Urinary bladder (tissue), 4 donors: Measurements from ENCODE around the gene IFITM10. TPM values are rescaled to one million over a fixed set of nuclear protein-coding genes. Genes with fewer than 3 reads are reported as not detected.

Experiments
- DNase-seq: peaks from one replicate; pipeline ENCODE4 v3.0.0-alpha.2; 2015; ENCODE audit errors: extremely low spot score
- H3K27ac ChIP-seq: one replicate; pipeline ENCODE4 v1.5.1; 2013; ENCODE audit warnings: low read depth, mild to moderate bottlenecking, moderate library complexity
- H3K36me3 ChIP-seq: one replicate; pipeline ENCODE4 v1.6.1; 2013; ENCODE audit warnings: mild to moderate bottlenecking, moderate library complexity; ENCODE audit not compliant: insufficient read depth
- H3K4me1 ChIP-seq: one replicate; pipeline ENCODE4 v1.6.1; 2013; ENCODE audit warnings: mild to moderate bottlenecking, moderate library complexity; ENCODE audit not compliant: insufficient read depth
- H3K4me3 ChIP-seq: one replicate; pipeline ENCODE4 v1.5.1; 2013; ENCODE audit warnings: low read depth, low read length
- WGBS: extraction: QIAGEN DNeasy Blood & Tissue Kit; methylation state at CpG from one replicate; pipeline ENCODE4 v1.1.7; 2013; 5-methylcytosine and 5-hydroxymethylcytosine counted together
- polyA plus RNA-seq: library from polyadenylated mRNA; stranded (reverse); fragments of 200-250 nt; gene quantifications from one replicate; pipeline ENCODE4 v1.2.3, GENCODE V29; 2013
- total RNA-seq: library from RNA; depleted of rRNA; stranded (reverse); fragments of >200 nt; gene quantifications from one replicate; pipeline ENCODE4 v1.2.3, GENCODE V29; 2014
- donor health status: healthy with polysubstance abuse.
- donor health status: healthy.

Gene IFITM10
- total and polyA plus RNA-seq, 2 donors, result 1.0 to 1.9 TPM

GRCh38 chr11:1746956-1747752 is 3.2 kb downstream of the IFITM10 start:
- H3K4me3 ChIP-seq, result no peak overlapping the region
- 88% methylated on average over 21 of the region's 21 CpGs for WGBS
- no peak for DNase-seq
- H3K4me1 ChIP-seq, result no peaks in the 10 kb centered on the region
- H3K27ac ChIP-seq, result no peak overlapping the region
- H3K36me3 ChIP-seq, result no peaks in the 10 kb centered on the region

DNA sequence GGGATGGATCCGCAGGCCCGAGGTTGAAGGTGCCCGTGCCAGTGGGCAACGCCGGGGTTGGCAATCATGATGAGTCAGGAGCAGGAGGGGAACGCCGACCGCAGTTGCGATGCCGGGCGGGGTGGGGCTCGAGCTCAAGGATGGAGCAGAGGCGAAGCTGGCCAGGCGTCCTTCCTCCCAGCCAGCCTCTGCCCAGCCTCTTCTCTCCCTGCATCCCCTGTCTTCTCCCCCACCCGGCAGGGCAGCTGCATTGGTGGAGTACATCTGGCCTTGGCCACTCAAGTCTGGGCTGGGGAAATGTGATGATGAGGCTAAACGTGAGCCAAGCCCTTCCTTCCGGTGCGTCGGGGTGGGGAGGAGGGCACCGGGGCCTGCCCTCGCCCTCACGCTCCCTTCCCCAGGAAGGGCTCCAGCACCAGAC is 3.9 kb downstream of the IFITM10 start:
- no peak for DNase-seq

DNA sequence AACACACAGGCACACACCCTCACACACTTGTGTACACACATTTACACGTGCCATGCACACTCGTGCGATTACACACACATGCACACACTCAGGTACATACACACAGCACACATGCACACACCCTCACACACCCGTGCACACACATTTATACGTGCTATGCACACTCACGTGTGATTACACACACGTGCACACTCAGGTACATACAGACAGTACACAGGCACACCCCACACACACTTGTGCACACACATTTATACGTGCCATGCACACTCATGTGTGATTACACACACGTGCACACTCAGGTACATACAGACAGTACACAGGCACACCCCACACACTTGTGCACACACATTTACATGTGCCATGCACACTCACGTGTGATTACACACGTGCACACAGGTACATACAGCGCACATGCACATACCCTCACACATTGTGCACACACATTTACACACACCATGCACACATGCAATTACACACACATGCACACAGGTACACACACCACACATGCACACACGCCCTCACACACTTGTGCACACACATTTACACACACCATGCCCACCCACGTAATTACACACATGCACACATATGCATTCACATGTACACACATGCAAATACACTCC is 4.6 kb downstream of the IFITM10 start:
- WGBS, result 94% methylated on average over 14 of the region's 14 CpGs
- Histone ChIP-seq H3K36me3 (no peaks in the 10 kb centered on the region), H3K27ac (no peak overlapping the region), H3K4me3 (no peak overlapping the region), H3K4me1 (no peaks in the 10 kb centered on the region)
- DNase-seq, result no peak

More for the DNA sequence above, 3.9 kb downstream of the IFITM10 start:
- WGBS, result 90% methylated on average over 22 of the region's 22 CpGs
- no peak overlapping the region for H3K4me3 ChIP-seq
- no peak overlapping the region for H3K27ac ChIP-seq
- H3K4me1 ChIP-seq, result no peaks in the 10 kb centered on the region
- H3K36me3 ChIP-seq, result no peaks in the 10 kb centered on the region

DNA sequence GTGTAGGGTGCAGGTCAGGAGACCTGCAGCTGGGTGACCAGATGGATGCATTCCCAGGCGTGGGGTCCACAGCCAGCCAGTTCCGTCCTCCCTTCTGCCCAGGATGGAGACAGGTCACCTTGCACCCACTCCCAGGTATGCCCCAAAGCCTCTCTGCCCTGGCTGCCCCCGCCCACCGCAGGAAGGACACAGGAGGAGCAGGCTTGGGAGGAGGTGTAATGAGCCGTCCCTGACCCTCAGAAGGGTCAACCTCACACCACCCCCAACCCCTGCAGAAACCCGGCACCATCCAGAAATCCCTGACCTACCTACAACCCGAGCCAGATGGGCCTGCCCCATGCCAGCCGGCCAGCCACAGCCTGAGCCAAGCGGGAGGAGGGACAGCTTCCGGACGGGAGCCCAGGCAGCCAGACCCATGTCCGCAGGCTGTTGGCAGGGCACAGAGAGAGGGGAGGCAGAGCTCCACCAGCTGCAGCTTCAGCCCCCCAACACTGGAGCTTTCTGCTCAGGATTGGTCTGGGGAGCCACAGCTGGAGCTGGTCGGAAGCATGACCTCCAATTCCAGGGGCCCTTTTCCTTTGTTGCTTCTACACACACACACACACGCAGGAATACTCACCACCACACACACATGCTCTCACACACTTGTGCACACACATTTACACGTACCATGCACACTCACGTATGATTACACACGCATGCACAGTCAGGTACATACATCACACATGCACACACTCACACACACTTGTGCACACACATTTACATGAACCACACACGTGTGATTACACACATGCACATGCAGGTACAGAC is 5.3 kb downstream of the IFITM10 start:
- no peak for DNase-seq
- H3K4me3 ChIP-seq, result no peak overlapping the region
- no peaks in the 10 kb centered on the region for H3K4me1 ChIP-seq
- H3K36me3 ChIP-seq, result no peaks in the 10 kb centered on the region
- no peak overlapping the region for H3K27ac ChIP-seq
- WGBS, result 69% methylated on average over 18 of the region's 18 CpGs

DNA sequence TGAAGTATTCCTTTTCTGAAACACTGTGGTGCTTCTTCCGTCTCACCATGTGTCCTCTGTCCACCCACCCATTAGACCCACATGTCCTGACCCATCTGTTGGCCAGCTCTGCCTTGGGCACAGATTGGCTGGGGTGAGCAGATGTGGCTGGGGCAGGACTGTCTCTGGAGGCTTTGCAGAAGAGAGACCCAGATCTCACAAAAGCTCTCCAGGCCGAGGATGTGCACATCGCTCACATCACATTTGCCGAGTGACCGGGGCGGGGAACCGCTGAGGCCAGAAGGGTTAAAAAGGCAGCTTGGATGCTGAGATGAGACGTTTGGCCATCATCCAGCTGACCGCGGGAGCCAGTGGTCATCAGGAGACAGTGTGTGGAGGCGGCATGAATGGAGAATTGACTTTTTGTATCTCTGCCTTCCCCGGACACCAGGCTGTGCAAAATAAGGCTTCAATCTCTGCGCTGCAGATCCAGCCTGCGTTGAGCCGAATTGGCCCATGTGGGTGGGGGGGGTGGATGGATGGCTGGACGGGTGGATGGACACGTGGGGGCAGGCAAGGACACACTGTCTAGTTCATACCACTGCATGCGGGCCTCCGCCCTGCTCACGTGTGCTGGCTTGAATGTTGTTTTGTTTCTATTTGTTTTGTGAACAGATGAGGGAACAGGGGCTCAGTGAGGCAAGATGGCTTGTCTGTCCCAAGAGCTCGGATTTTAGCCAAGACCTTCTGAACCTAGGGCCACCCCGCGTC is 6.1 kb downstream of the IFITM10 start:
- Histone ChIP-seq H3K4me1 (no peaks in the 10 kb centered on the region), H3K36me3 (no peaks in the 10 kb centered on the region), H3K4me3 (no peak overlapping the region), H3K27ac (no peak overlapping the region)
- 59% methylated on average over 23 of the region's 23 CpGs for WGBS
- DNase-seq, result no peak

DNA sequence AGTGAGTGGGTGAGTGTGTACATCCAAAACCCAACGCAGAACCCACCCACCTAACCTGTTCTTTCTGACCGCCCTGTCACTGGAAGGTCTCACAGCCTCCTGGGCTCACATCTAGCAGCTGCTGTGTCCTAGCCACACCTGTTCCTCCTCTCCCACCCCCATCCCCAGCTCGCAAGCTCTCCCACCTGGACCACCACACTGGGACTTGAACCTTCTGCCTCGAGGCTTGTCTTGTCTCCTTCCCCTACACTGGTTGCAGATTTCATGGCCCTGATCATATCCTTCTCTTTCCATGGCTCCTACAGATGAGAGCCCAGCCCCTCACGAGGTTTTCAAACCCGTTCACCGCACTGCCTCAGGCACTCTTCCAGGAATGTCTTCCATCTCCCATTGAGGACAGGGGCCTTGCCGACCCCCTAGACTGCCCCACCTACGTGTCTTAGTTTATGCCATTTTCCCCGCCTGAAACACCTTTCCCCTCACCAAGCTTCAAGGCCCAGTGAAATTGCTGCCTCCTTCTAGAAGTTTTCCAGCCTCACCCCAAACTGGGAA is 6.7 kb downstream of the IFITM10 start:
- no peak for DNase-seq
- Histone ChIP-seq H3K27ac (no peak overlapping the region), H3K4me1 (no peaks in the 10 kb centered on the region), H3K4me3 (no peak overlapping the region), H3K36me3 (no peaks in the 10 kb centered on the region)
- WGBS, result 85% methylated on average over 10 of the region's 10 CpGs

- Histone ChIP-seq H3K4me1 (no peaks in the 10 kb centered on the region), H3K27ac (no peak overlapping the region), H3K4me3 (no peak overlapping the region), H3K36me3 (no peaks in the 10 kb centered on the region)
- 92% methylated on average over 3 of the region's 3 CpGs for WGBS
- no peak for DNase-seq
Observed at GRCh38 chr11:1742869-1743584, 7.4 kb downstream of the IFITM10 start.

- WGBS, result 76% methylated on average over 4 of the region's 4 CpGs
- DNase-seq, result no peak
- H3K36me3 ChIP-seq, result no peaks in the 10 kb centered on the region
- H3K4me1 ChIP-seq, result no peaks in the 10 kb centered on the region
- no peak overlapping the region for H3K27ac ChIP-seq
- H3K4me3 ChIP-seq, result no peak overlapping the region
Observed at GRCh38 chr11:1742371-1742770, 8.0 kb downstream of the IFITM10 start.

- H3K36me3 ChIP-seq, result no peaks in the 10 kb centered on the region
- no peak overlapping the region for H3K4me3 ChIP-seq
- no peak for DNase-seq
- no peak overlapping the region for H3K27ac ChIP-seq
- H3K4me1 ChIP-seq, result no peaks in the 10 kb centered on the region
- WGBS, result 75% methylated on average over 4 of the region's 4 CpGs
Observed at GRCh38 chr11:1741741-1742140, 8.7 kb downstream of the IFITM10 start.

GRCh38 chr11:1740786-1741530 is 9.4 kb downstream of the IFITM10 start:
- Histone ChIP-seq H3K4me1 (no peaks in the 10 kb centered on the region), H3K4me3 (no peak overlapping the region), H3K36me3 (no peaks in the 10 kb centered on the region), H3K27ac (no peak overlapping the region)
- 85% methylated on average over 8 of the region's 8 CpGs for WGBS
- no peak for DNase-seq

DNA sequence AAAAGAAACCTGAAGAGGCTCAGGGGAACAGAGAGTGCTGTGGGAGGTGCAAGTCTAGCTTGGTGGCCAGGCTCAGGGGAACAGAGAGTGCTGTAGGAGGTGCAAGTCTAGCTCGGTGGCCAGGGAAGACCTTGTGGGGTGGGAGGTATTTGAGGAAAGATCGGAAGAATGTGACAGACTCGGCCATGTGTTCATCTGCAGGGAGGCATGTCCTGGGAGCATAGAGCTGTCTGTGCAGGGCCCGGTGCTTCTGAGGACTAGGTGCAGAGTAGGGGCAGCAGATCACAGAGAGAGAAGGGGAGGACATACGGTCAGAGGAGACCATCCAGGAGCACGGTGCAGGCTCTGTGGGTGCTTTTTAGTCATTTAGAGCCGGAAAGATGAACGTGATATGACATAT is 10.8 kb downstream of the IFITM10 start:
- 73% methylated on average over 8 of the region's 8 CpGs for WGBS
- DNase-seq, result no peak
- H3K4me3 ChIP-seq, result no peak overlapping the region

GRCh38 chr11:1738380-1738779 is 12.0 kb downstream of the IFITM10 start:
- 92% methylated on average over 10 of the region's 10 CpGs for WGBS
- H3K4me1 ChIP-seq, result no peaks in the 10 kb centered on the region
- no peak overlapping the region for H3K4me3 ChIP-seq
- no peaks in the 10 kb centered on the region for H3K36me3 ChIP-seq
- no peak for DNase-seq
- no peak overlapping the region for H3K27ac ChIP-seq

More for the DNA sequence above, 10.8 kb downstream of the IFITM10 start:
- Histone ChIP-seq H3K4me1 (no peaks in the 10 kb centered on the region), H3K36me3 (no peaks in the 10 kb centered on the region), H3K27ac (no peak overlapping the region)
